ENCODE measurements around the gene TUBGCP6. TPM values are rescaled to one million over a fixed set of nuclear protein-coding genes. Genes with fewer than 3 reads are reported as not detected.

The TUBGCP6 gene
- total and polyA plus RNA-seq, 10 of the 15 experiments (the other 5 are each of a cell fraction or from before 2014, with no cell fraction given), result 0.74 to 41.4 (median 19.4) TPM

DNA sequence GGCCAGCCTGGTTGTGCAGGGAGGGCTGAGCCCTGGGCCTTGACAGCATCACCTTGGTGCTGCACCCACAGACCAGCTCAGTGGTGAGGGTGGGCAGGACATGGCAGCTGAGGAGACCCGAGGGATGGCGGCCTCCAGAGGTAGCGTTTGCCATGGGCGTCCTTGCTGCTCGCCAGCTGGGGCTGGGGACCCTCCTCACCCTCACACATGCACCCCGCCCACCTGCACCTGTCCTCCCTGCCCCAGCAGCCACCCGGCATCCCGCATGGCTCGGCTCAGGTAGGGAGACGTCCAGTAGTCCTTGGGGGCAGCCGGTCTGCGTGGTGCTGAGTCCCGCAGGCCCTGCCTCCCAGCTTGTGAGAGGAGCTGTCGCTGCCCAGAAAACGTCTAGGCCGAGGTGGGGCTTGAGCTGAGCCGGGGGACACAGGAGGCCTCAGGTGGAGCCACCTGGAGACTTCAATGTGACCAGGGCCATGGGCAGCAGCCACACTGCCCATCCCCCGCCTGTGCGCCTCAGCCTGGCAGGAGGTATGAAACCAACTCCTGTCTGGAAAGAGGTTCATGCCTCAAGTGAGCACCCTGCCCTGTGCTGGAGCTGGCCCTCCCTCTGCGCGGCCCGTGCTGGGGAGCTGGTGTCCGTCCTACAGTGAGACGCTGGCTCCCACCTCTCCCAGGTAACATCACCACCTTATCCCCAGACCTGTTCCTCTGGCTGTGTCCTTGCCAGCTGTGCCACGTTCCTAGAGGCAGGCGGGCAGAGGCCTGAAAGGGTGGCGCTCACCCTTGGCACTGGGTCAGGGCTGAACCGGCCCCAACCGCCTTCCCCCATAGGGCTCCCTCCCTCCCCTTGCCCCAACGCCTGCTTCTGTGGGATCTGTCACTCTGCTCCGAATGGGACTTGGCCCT lies 62.4 kb downstream of the TUBGCP6 start:
- Histone ChIP-seq H3K36me3 (ENCODE audit: control insufficient read depth in 2 of 2, insufficient read depth in 2 of 2, low read length in 1 of 2) (no peaks in the 10 kb centered on the region), H3K79me2 (ENCODE audit: control insufficient read depth, insufficient read depth, low read length) (peaks cover 18% of the 10 kb centered on the region), H3K9me3 (replicated peaks; ENCODE audit: control insufficient read depth, insufficient read depth, low read length) (no peaks in the 10 kb centered on the region), H3K27me3 (replicated peaks in 1 of 2; ENCODE audit: control insufficient read depth in 2 of 2, insufficient read depth in 2 of 2, low read length in 1 of 2) (no peaks in the 10 kb centered on the region), H3K9ac (ENCODE audit: control insufficient read depth, insufficient read depth, low read length) (no peak overlapping the region), H2AFZ (ENCODE audit: control insufficient read depth, low read depth, low read length) (no peak overlapping the region), H3K4me3 (no peak overlapping the region), H3K4me2 (ENCODE audit: control insufficient read depth, insufficient read depth) (no peak overlapping the region), H3K4me1 (ENCODE audit: control insufficient read depth, insufficient read depth, low read length) (peaks cover 8% of the 10 kb centered on the region), H3K27ac (ENCODE audit: control insufficient read depth, insufficient read depth) (no peak overlapping the region), H4K20me1 (ENCODE audit: control insufficient read depth, insufficient read depth) (no peaks in the 10 kb centered on the region)
- TF ChIP-seq, protein P1, sequence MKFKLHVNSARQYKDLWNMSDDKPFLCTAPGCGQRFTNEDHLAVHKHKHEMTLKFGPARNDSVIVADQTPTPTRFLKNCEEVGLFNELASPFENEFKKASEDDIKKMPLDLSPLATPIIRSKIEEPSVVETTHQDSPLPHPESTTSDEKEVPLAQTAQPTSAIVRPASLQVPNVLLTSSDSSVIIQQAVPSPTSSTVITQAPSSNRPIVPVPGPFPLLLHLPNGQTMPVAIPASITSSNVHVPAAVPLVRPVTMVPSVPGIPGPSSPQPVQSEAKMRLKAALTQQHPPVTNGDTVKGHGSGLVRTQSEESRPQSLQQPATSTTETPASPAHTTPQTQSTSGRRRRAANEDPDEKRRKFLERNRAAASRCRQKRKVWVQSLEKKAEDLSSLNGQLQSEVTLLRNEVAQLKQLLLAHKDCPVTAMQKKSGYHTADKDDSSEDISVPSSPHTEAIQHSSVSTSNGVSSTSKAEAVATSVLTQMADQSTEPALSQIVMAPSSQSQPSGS (IDR thresholded peaks at IDR 0.05; ENCODE audit: low read length), result no peak
- TF ChIP-seq NFIC (IDR thresholded peaks at IDR 0.05; ENCODE audit: low read depth, low read length), result no peak
- TF ChIP-seq ZBTB40 (IDR thresholded peaks at IDR 0.05; ENCODE audit: borderline replicate concordance), result no peak
- no peak for TF ChIP-seq RAD51 (IDR thresholded peaks at IDR 0.05)
- no peak for TF ChIP-seq SRF (IDR thresholded peaks at IDR 0.05; ENCODE audit: low read depth in 2 of 2, low read length in 2 of 2)
- TF ChIP-seq NBN (IDR thresholded peaks at IDR 0.05), result no peak
- no peak for TF ChIP-seq CHD4 (IDR thresholded peaks at IDR 0.05)
- TF ChIP-seq REST (IDR thresholded peaks at IDR 0.05; ENCODE audit: low read depth, low read length), result no peak
- TF ChIP-seq CHD2 (IDR thresholded peaks at IDR 0.05; ENCODE audit: borderline replicate concordance, low read depth, low read length), result no peak
- ATAC-seq (no peak), FAIRE-seq (no peak), DNase-seq (ENCODE audit: low read depth, low spot score) (no peak)
- WGBS (ENCODE audit: insufficient coverage, insufficient replicate concordance, low lambda C conversion rate, missing lambda C conversion rate), result 84% methylated on average over 29 of the region's 31 CpGs
- BruUV-seq (replicated peaks), result no TSS peak
- ChIA-PET SMC1A (ENCODE audit: uncharacterized antibody, unreplicated experiment) (no interaction called here), POLR2A (no interaction called here), CTCF (no interaction called here), RAD21 (ENCODE audit: unreplicated experiment) (no interaction called here)
- in situ Hi-C loops (cut with MboI), result no loop called here
- intact Hi-C loops (cut with micrococcal nuclease; ENCODE audit: unreplicated experiment), result no loop called here
